Right kidney (tissue), 1 donor: Measurements from ENCODE around the gene FAF1.

Experiments
- DNase-seq: peaks from one replicate; pipeline ENCODE4 v3.0.0-alpha.2; 2016

Gene FAF1

GRCh38 chr1:50978852-50979781 is 19.1 kb upstream of the FAF1 start:
- peak; percentile 56 for DNase-seq

- DNase-seq: peak; percentile 77
Measured at GRCh38 chr1:50978144-50978851, 18.2 kb upstream of the FAF1 start.

GRCh38 chr1:50977575-50978143 is 17.6 kb upstream of the FAF1 start:
- peak; percentile 71 for DNase-seq

- peak; percentile 64 for DNase-seq
Measured at GRCh38 chr1:50976890-50977574, 17.0 kb upstream of the FAF1 start.

GRCh38 chr1:50976111-50976889 is 16.2 kb upstream of the FAF1 start:
- peak; percentile 41 for DNase-seq

- DNase-seq: no peak
Measured at GRCh38 chr1:50975436-50975835, 15.4 kb upstream of the FAF1 start.

GRCh38 chr1:50974618-50974935 is 14.5 kb upstream of the FAF1 start:
- DNase-seq: peak; percentile 14

- peak; percentile 44 for DNase-seq
Measured at GRCh38 chr1:50973875-50974617, 14.0 kb upstream of the FAF1 start.

- DNase-seq: no peak
Measured at GRCh38 chr1:50973255-50973654, 13.2 kb upstream of the FAF1 start.

- no peak for DNase-seq
Measured at GRCh38 chr1:50972766-50973165, 12.7 kb upstream of the FAF1 start.

GRCh38 chr1:50971748-50972305 is 11.8 kb upstream of the FAF1 start:
- no peak for DNase-seq

GRCh38 chr1:50970931-50971582 is 11.0 kb upstream of the FAF1 start:
- peak; percentile 23 for DNase-seq

GRCh38 chr1:50970509-50970887 is 10.4 kb upstream of the FAF1 start:
- DNase-seq: no peak

GRCh38 chr1:50969611-50970508 is 9.8 kb upstream of the FAF1 start, which contains the start of gene CDKN2C:
Gene CDKN2C (plus strand): TSS chr1:50970245. CDS start chr1:50970369, 124 bp downstream.
- peak; percentile 78 for DNase-seq

GRCh38 chr1:50968821-50969610 is 8.9 kb upstream of the FAF1 start:
- DNase-seq: peak; percentile 84

GRCh38 chr1:50968158-50968820 is 8.2 kb upstream of the FAF1 start:
- peak; percentile 95 for DNase-seq

GRCh38 chr1:50967416-50968157 is 7.5 kb upstream of the FAF1 start:
- no peak for DNase-seq
